Stomach (tissue), 4 donors: Measurements from ENCODE around the gene ANK2.

Experiments used
- EP300 ChIP-seq: sonication (generic); formaldehyde crosslinking; IDR thresholded peaks from one replicate; pipeline ENCODE4 v1.6.1; 2017; ENCODE audit warnings: antibody characterized with exemption
- POLR2A ChIP-seq, 4 donors: fragments of 450-650 bp; IDR thresholded peaks; one replicate each; pipeline ENCODE4 v1.6.1; 2016; ENCODE audit warnings: antibody characterized with exemption in 4 of 4, control low read depth in 2 of 4, mild to moderate bottlenecking in 1 of 4, moderate library complexity in 1 of 4
- POLR2AphosphoS5 ChIP-seq, 3 donors: sonication (generic); formaldehyde crosslinking; IDR thresholded peaks; one replicate each; pipeline ENCODE4 v1.6.1; 2016; ENCODE audit warnings: antibody characterized with exemption in 3 of 3
- TF ChIP-seq, protein P1 (sequence below), 7 experiments: fragments of 450-650 bp in 4 of 7; fragments of 200-600 bp in 3 of 7; sonication (generic) in 3 of 7; IDR thresholded peaks; one replicate each; pipeline ENCODE4 v1.5.1; 2016 to 2019; ENCODE audit warnings: antibody characterized with exemption in 7 of 7, control low read depth in 2 of 7, mild to moderate bottlenecking in 1 of 7

DNA sequence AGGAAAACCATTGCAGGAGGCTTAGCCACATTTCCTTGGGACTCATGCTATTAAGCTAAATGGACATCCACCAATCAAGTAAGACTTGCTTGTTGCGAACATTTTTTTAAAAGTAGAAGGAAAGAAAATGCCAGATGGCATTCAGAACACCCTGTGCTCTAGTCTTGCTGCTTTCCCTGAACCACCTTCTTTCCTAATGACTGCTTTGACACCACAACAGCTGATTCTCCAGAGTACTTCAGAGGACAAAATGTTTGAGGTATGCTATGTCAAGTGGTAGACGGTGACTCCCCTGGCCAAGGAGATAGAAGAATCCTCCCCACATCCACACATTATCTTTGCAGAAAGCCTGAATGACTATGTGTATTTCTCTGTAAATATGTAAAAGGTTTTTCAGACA lies 65.4 kb downstream of the ANK2 start:
- TF ChIP-seq, protein P1, sequence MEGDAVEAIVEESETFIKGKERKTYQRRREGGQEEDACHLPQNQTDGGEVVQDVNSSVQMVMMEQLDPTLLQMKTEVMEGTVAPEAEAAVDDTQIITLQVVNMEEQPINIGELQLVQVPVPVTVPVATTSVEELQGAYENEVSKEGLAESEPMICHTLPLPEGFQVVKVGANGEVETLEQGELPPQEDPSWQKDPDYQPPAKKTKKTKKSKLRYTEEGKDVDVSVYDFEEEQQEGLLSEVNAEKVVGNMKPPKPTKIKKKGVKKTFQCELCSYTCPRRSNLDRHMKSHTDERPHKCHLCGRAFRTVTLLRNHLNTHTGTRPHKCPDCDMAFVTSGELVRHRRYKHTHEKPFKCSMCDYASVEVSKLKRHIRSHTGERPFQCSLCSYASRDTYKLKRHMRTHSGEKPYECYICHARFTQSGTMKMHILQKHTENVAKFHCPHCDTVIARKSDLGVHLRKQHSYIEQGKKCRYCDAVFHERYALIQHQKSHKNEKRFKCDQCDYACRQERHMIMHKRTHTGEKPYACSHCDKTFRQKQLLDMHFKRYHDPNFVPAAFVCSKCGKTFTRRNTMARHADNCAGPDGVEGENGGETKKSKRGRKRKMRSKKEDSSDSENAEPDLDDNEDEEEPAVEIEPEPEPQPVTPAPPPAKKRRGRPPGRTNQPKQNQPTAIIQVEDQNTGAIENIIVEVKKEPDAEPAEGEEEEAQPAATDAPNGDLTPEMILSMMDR (IDR thresholded peaks at IDR 0.05) = no peak
- no peak for TF ChIP-seq POLR2AphosphoS5 (IDR thresholded peaks at IDR 0.05)
- TF ChIP-seq EP300 = no peak
- TF ChIP-seq POLR2A (IDR thresholded peaks at IDR 0.05) = no peak
